ENCODE measurements around the gene FARS2. TPM values are rescaled to one million over a fixed set of nuclear protein-coding genes. Genes with fewer than 3 reads are reported as not detected.
A peak's percentile ranks its signal among the peaks of the same experiment; 100 is the strongest.

FARS2 gene
- total RNA-seq, 2 donors from 2014 or later: 16.2 to 18.3 TPM

DNA sequence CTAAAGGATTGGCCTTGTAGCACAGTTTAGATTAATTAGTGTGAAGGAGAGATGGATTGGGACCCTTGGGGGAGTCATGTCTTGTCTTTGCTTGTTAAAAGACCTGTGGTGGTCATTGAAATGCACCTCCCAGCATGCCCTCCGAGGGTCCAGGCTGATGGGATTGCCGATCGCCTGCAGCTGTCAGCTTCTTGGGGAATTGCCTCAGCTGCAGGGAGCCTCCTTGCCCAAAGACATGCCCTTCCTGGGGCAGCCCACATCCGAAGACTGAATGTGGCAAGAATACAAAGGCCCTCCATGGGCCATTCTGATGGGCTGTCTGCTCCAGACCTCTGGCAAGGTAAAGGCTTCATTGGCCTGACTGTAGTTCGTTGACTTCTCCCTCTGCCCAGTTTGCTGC, 150.7 kb downstream of the FARS2 start:
- H3K4me3 Mint-ChIP-seq: no peak overlapping the region
- TF ChIP-seq, protein P1, sequence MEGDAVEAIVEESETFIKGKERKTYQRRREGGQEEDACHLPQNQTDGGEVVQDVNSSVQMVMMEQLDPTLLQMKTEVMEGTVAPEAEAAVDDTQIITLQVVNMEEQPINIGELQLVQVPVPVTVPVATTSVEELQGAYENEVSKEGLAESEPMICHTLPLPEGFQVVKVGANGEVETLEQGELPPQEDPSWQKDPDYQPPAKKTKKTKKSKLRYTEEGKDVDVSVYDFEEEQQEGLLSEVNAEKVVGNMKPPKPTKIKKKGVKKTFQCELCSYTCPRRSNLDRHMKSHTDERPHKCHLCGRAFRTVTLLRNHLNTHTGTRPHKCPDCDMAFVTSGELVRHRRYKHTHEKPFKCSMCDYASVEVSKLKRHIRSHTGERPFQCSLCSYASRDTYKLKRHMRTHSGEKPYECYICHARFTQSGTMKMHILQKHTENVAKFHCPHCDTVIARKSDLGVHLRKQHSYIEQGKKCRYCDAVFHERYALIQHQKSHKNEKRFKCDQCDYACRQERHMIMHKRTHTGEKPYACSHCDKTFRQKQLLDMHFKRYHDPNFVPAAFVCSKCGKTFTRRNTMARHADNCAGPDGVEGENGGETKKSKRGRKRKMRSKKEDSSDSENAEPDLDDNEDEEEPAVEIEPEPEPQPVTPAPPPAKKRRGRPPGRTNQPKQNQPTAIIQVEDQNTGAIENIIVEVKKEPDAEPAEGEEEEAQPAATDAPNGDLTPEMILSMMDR (conservative IDR thresholded peaks at IDR 0.05): no peak
- no peaks in the 10 kb centered on the region for H3K27me3 Mint-ChIP-seq (ENCODE audit: insufficient read depth)

DNA sequence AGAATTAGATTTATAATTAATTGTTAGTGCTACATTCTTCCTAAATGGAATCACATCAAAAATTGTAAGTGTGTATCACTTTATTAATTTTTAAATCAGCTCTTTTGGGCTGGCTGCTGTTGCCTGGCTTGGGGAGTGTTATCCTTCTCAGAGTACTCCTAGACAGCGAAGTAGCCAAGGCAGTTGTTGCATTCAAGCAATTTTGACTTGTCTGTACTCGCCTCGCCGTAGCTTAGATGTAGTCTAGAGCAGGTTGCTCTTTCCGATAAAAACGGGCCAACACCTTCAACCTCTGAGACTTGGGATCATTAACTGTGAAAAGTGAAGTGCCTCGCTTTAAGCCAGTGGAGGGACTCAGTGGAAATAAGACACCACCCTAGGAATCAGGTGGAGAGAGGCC, 151.3 kb downstream of the FARS2 start:
- H3K9ac ChIP-seq (ENCODE audit: extremely low read depth, low read length, poor library complexity, severe bottlenecking): no peak overlapping the region
- H3K4me3 Mint-ChIP-seq: no peak overlapping the region
- WGBS, 2 experiments (ENCODE audit: insufficient coverage in 1 of 2, insufficient read length in 1 of 2): 90 to 98% methylated on average over 6 to 7 of the region's 7 CpGs

More for the DNA sequence above, 150.7 kb downstream of the FARS2 start:
- no peak overlapping the region for H3K27ac ChIP-seq (ENCODE audit: low read depth, low read length)
- WGBS, 2 experiments (ENCODE audit: insufficient coverage in 1 of 2, insufficient read length in 1 of 2): 20 to 60% methylated on average over 1 to 5 of the region's 5 CpGs
- DNase-seq: peak; percentile 54
- Mint-ChIP-seq H3K36me3 (ENCODE audit: low read depth) (peaks cover 6% of the 10 kb centered on the region), H3K27ac (no peak overlapping the region), H3K9me3 (peaks cover 1% of the 10 kb centered on the region), H3K4me1 (no peaks in the 10 kb centered on the region)
- H3K36me3 ChIP-seq (ENCODE audit: control insufficient read depth, insufficient read depth, low read length): no peaks in the 10 kb centered on the region
- H3K4me3 ChIP-seq (ENCODE audit: low read length): no peak overlapping the region
- H3K27me3 ChIP-seq (ENCODE audit: control insufficient read depth, insufficient read depth, low read length, poor library complexity, severe bottlenecking): no peaks in the 10 kb centered on the region
- H3K4me1 ChIP-seq (ENCODE audit: control insufficient read depth, insufficient read depth, low read length): no peaks in the 10 kb centered on the region
- no peak overlapping the region for H3K9ac ChIP-seq (ENCODE audit: extremely low read depth, low read length, poor library complexity, severe bottlenecking)
- H3K9me3 ChIP-seq (ENCODE audit: control insufficient read depth, low read length): no peaks in the 10 kb centered on the region

DNA sequence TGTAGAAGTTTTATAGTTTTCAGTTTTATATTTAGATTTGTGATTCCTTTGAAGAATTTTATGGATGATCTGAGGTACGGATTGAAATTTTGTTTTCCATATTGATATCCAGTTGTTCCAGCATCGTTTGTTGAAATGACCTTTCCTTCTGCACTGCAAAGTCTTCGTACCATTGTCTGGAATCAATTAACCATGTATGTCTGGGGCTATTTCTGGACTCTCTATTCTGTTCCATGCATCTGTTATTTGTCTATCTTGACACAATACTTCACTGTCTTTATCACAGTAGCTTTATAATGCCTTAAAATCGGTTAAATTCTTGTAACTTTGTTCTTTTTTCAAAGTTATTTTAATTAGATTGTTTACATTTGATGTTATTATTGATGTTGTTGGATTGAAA, 154.9 kb downstream of the FARS2 start:
- Mint-ChIP-seq H3K4me1 (no peaks in the 10 kb centered on the region), H3K36me3 (ENCODE audit: low read depth) (peaks cover 28% of the 10 kb centered on the region), H3K4me3 (no peak overlapping the region), H3K27ac (no peak overlapping the region), H3K27me3 (ENCODE audit: insufficient read depth) (no peaks in the 10 kb centered on the region), H3K9me3 (peaks cover 34% of the 10 kb centered on the region)
- H3K36me3 ChIP-seq (ENCODE audit: control insufficient read depth, insufficient read depth, low read length): peaks cover 10% of the 10 kb centered on the region
- H3K27ac ChIP-seq (ENCODE audit: low read depth, low read length): no peak overlapping the region
- H3K27me3 ChIP-seq (ENCODE audit: control insufficient read depth, insufficient read depth, low read length, poor library complexity, severe bottlenecking): no peaks in the 10 kb centered on the region
- no peak for DNase-seq
- peaks cover 35% of the 10 kb centered on the region for H3K9me3 ChIP-seq (ENCODE audit: control insufficient read depth, low read length)
- WGBS, 2 experiments (ENCODE audit: insufficient coverage in 1 of 2, insufficient read length in 1 of 2): 93 to 96% methylated on average over 3 to 4 of the region's 4 CpGs
- TF ChIP-seq, protein P1 (conservative IDR thresholded peaks at IDR 0.05): no peak
- H3K4me1 ChIP-seq (ENCODE audit: control insufficient read depth, insufficient read depth, low read length): no peaks in the 10 kb centered on the region
- H3K4me3 ChIP-seq (ENCODE audit: low read length): no peak overlapping the region
- no peak overlapping the region for H3K9ac ChIP-seq (ENCODE audit: extremely low read depth, low read length, poor library complexity, severe bottlenecking)

More for the DNA sequence above, 151.3 kb downstream of the FARS2 start:
- H3K27me3 ChIP-seq (ENCODE audit: control insufficient read depth, insufficient read depth, low read length, poor library complexity, severe bottlenecking): no peaks in the 10 kb centered on the region
- Mint-ChIP-seq H3K27ac (no peak overlapping the region), H3K36me3 (ENCODE audit: low read depth) (peaks cover 9% of the 10 kb centered on the region), H3K4me1 (no peaks in the 10 kb centered on the region), H3K9me3 (peaks cover 5% of the 10 kb centered on the region), H3K27me3 (ENCODE audit: insufficient read depth) (no peaks in the 10 kb centered on the region)
- no peak overlapping the region for H3K4me3 ChIP-seq (ENCODE audit: low read length)
- no peaks in the 10 kb centered on the region for H3K36me3 ChIP-seq (ENCODE audit: control insufficient read depth, insufficient read depth, low read length)
- no peaks in the 10 kb centered on the region for H3K4me1 ChIP-seq (ENCODE audit: control insufficient read depth, insufficient read depth, low read length)
- TF ChIP-seq, protein P1 (conservative IDR thresholded peaks at IDR 0.05): no peak
- H3K27ac ChIP-seq (ENCODE audit: low read depth, low read length): no peak overlapping the region
- H3K9me3 ChIP-seq (ENCODE audit: control insufficient read depth, low read length): peaks cover 4% of the 10 kb centered on the region
- no peak for DNase-seq
